ENCODE results near the gene TACR1.
"Not testable (repeated sequence)": the region's sequence is repeated elsewhere in the genome, so short reads cannot be mapped to it uniquely, and the experiment has no call there.

Gene TACR1

GRCh38 chr2:75152243-75152642 lies 47.1 kb downstream of the TACR1 start:
- H3K9me3 ChIP-seq (ENCODE audit: control insufficient read depth in 2 of 2, low read length in 2 of 2); H3K4me1 ChIP-seq (ENCODE audit: control insufficient read depth in 2 of 2, insufficient read depth in 2 of 2, low read length in 2 of 2); H3K9ac ChIP-seq (ENCODE audit: low read depth in 1 of 2, low read length in 2 of 2); H3K4me3 ChIP-seq (ENCODE audit: low read length in 2 of 2); H3K27ac ChIP-seq (ENCODE audit: low read depth in 2 of 2, low read length in 2 of 2); H3K36me3 ChIP-seq (ENCODE audit: control insufficient read depth in 2 of 2, insufficient read depth in 2 of 2, low read length in 2 of 2); H3K27me3 ChIP-seq (ENCODE audit: control insufficient read depth in 2 of 2, insufficient read depth in 2 of 2, low read length in 2 of 2): not testable (repeated sequence)

GRCh38 chr2:75147884-75148283 lies 51.4 kb downstream of the TACR1 start:
- not testable (repeated sequence) for H3K9me3 ChIP-seq (ENCODE audit: control insufficient read depth in 2 of 2, low read length in 2 of 2); H3K27me3 ChIP-seq (ENCODE audit: control insufficient read depth in 2 of 2, insufficient read depth in 2 of 2, low read length in 2 of 2); H3K4me1 ChIP-seq (ENCODE audit: control insufficient read depth in 2 of 2, insufficient read depth in 2 of 2, low read length in 2 of 2); H3K9ac ChIP-seq (ENCODE audit: low read depth in 1 of 2, low read length in 2 of 2); H3K36me3 ChIP-seq (ENCODE audit: control insufficient read depth in 2 of 2, insufficient read depth in 2 of 2, low read length in 2 of 2); H3K4me3 ChIP-seq (ENCODE audit: low read length in 2 of 2); H3K27ac ChIP-seq (ENCODE audit: low read depth in 2 of 2, low read length in 2 of 2)

- Histone ChIP-seq H3K27ac (ENCODE audit: low read depth in 2 of 2, low read length in 2 of 2) (no peak overlapping the region), H3K9me3 (ENCODE audit: control insufficient read depth in 2 of 2, low read length in 2 of 2) (no peaks in the 10 kb centered on the region), H3K27me3 (ENCODE audit: control insufficient read depth in 2 of 2, insufficient read depth in 2 of 2, low read length in 2 of 2) (no peaks in the 10 kb centered on the region)
Observed at GRCh38 chr2:75146606-75147332, 52.6 kb downstream of the TACR1 start.

GRCh38 chr2:75146221-75146605 lies 53.1 kb downstream of the TACR1 start:
- H3K27ac ChIP-seq (ENCODE audit: low read depth in 2 of 2, low read length in 2 of 2); H3K9me3 ChIP-seq (ENCODE audit: control insufficient read depth in 2 of 2, low read length in 2 of 2); H3K36me3 ChIP-seq (ENCODE audit: control insufficient read depth in 2 of 2, insufficient read depth in 2 of 2, low read length in 2 of 2); H3K27me3 ChIP-seq (ENCODE audit: control insufficient read depth in 2 of 2, insufficient read depth in 2 of 2, low read length in 2 of 2); H3K9ac ChIP-seq (ENCODE audit: low read depth in 1 of 2, low read length in 2 of 2); H3K4me3 ChIP-seq (ENCODE audit: low read length in 2 of 2); H3K4me1 ChIP-seq (ENCODE audit: control insufficient read depth in 2 of 2, insufficient read depth in 2 of 2, low read length in 2 of 2): not testable (repeated sequence)

More at GRCh38 chr2:75146606-75147332, 52.6 kb downstream of the TACR1 start:
- Histone ChIP-seq H3K9ac (ENCODE audit: low read depth in 1 of 2, low read length in 2 of 2) (no peak overlapping the region), H3K36me3 (ENCODE audit: control insufficient read depth in 2 of 2, insufficient read depth in 2 of 2, low read length in 2 of 2) (no peaks in the 10 kb centered on the region), H3K4me3 (ENCODE audit: low read length in 2 of 2) (no peak overlapping the region), H3K4me1 (ENCODE audit: control insufficient read depth in 2 of 2, insufficient read depth in 2 of 2, low read length in 2 of 2) (no peaks in the 10 kb centered on the region)

- Histone ChIP-seq H3K9ac (ENCODE audit: low read depth in 1 of 2, low read length in 2 of 2) (no peak overlapping the region), H3K27ac (ENCODE audit: low read depth in 2 of 2, low read length in 2 of 2) (no peak overlapping the region), H3K27me3 (ENCODE audit: control insufficient read depth in 2 of 2, insufficient read depth in 2 of 2, low read length in 2 of 2) (no peaks in the 10 kb centered on the region), H3K36me3 (ENCODE audit: control insufficient read depth in 2 of 2, insufficient read depth in 2 of 2, low read length in 2 of 2) (no peaks in the 10 kb centered on the region), H3K4me1 (ENCODE audit: control insufficient read depth in 2 of 2, insufficient read depth in 2 of 2, low read length in 2 of 2) (no peaks in the 10 kb centered on the region), H3K9me3 (ENCODE audit: control insufficient read depth in 2 of 2, low read length in 2 of 2) (no peaks in the 10 kb centered on the region), H3K4me3 (ENCODE audit: low read length in 2 of 2) (no peak overlapping the region)
Observed at GRCh38 chr2:75142081-75142480, 57.2 kb downstream of the TACR1 start.

GRCh38 chr2:75140288-75140687 lies 59.0 kb downstream of the TACR1 start:
- Histone ChIP-seq H3K27me3 (ENCODE audit: control insufficient read depth in 2 of 2, insufficient read depth in 2 of 2, low read length in 2 of 2) (no peaks in the 10 kb centered on the region), H3K36me3 (ENCODE audit: control insufficient read depth in 2 of 2, insufficient read depth in 2 of 2, low read length in 2 of 2) (no peaks in the 10 kb centered on the region), H3K27ac (ENCODE audit: low read depth in 2 of 2, low read length in 2 of 2) (no peak overlapping the region), H3K9ac (ENCODE audit: low read depth in 1 of 2, low read length in 2 of 2) (no peak overlapping the region), H3K9me3 (ENCODE audit: control insufficient read depth in 2 of 2, low read length in 2 of 2) (no peaks in the 10 kb centered on the region), H3K4me3 (ENCODE audit: low read length in 2 of 2) (no peak overlapping the region), H3K4me1 (ENCODE audit: control insufficient read depth in 2 of 2, insufficient read depth in 2 of 2, low read length in 2 of 2) (no peaks in the 10 kb centered on the region)

- H3K9me3 ChIP-seq (ENCODE audit: control insufficient read depth in 2 of 2, low read length in 2 of 2) = no peaks in the 10 kb centered on the region
- no peak overlapping the region for H3K4me3 ChIP-seq (ENCODE audit: low read length in 2 of 2)
- H3K27ac ChIP-seq (ENCODE audit: low read depth in 2 of 2, low read length in 2 of 2) = no peak overlapping the region
- no peak overlapping the region for H3K9ac ChIP-seq (ENCODE audit: low read depth in 1 of 2, low read length in 2 of 2)
- H3K36me3 ChIP-seq (ENCODE audit: control insufficient read depth in 2 of 2, insufficient read depth in 2 of 2, low read length in 2 of 2) = no peaks in the 10 kb centered on the region
- no peaks in the 10 kb centered on the region for H3K27me3 ChIP-seq (ENCODE audit: control insufficient read depth in 2 of 2, insufficient read depth in 2 of 2, low read length in 2 of 2)
- H3K4me1 ChIP-seq (ENCODE audit: control insufficient read depth in 2 of 2, insufficient read depth in 2 of 2, low read length in 2 of 2) = no peaks in the 10 kb centered on the region
Observed at GRCh38 chr2:75139171-75139570, 60.1 kb downstream of the TACR1 start.

- Histone ChIP-seq H3K4me3 (ENCODE audit: low read length in 2 of 2) (no peak overlapping the region), H3K4me1 (ENCODE audit: control insufficient read depth in 2 of 2, insufficient read depth in 2 of 2, low read length in 2 of 2) (no peaks in the 10 kb centered on the region), H3K36me3 (ENCODE audit: control insufficient read depth in 2 of 2, insufficient read depth in 2 of 2, low read length in 2 of 2) (no peaks in the 10 kb centered on the region), H3K9ac (ENCODE audit: low read depth in 1 of 2, low read length in 2 of 2) (no peak overlapping the region), H3K27me3 (ENCODE audit: control insufficient read depth in 2 of 2, insufficient read depth in 2 of 2, low read length in 2 of 2) (no peaks in the 10 kb centered on the region), H3K9me3 (ENCODE audit: control insufficient read depth in 2 of 2, low read length in 2 of 2) (no peaks in the 10 kb centered on the region), H3K27ac (ENCODE audit: low read depth in 2 of 2, low read length in 2 of 2) (no peak overlapping the region)
Observed at GRCh38 chr2:75138528-75138927, 60.8 kb downstream of the TACR1 start.

- no peaks in the 10 kb centered on the region for H3K36me3 ChIP-seq (ENCODE audit: control insufficient read depth in 2 of 2, insufficient read depth in 2 of 2, low read length in 2 of 2)
- no peak overlapping the region for H3K9ac ChIP-seq (ENCODE audit: low read depth in 1 of 2, low read length in 2 of 2)
- no peak overlapping the region for H3K4me3 ChIP-seq (ENCODE audit: low read length in 2 of 2)
- H3K4me1 ChIP-seq (ENCODE audit: control insufficient read depth in 2 of 2, insufficient read depth in 2 of 2, low read length in 2 of 2) = no peaks in the 10 kb centered on the region
- H3K9me3 ChIP-seq (ENCODE audit: control insufficient read depth in 2 of 2, low read length in 2 of 2) = no peaks in the 10 kb centered on the region
- H3K27ac ChIP-seq (ENCODE audit: low read depth in 2 of 2, low read length in 2 of 2) = no peak overlapping the region
- no peaks in the 10 kb centered on the region for H3K27me3 ChIP-seq (ENCODE audit: control insufficient read depth in 2 of 2, insufficient read depth in 2 of 2, low read length in 2 of 2)
Observed at GRCh38 chr2:75135776-75136400, 63.4 kb downstream of the TACR1 start.

GRCh38 chr2:75134860-75135259 lies 64.5 kb downstream of the TACR1 start:
- no peaks in the 10 kb centered on the region for H3K4me1 ChIP-seq (ENCODE audit: control insufficient read depth in 2 of 2, insufficient read depth in 2 of 2, low read length in 2 of 2)
- no peak overlapping the region for H3K27ac ChIP-seq (ENCODE audit: low read depth in 2 of 2, low read length in 2 of 2)
- H3K27me3 ChIP-seq (ENCODE audit: control insufficient read depth in 2 of 2, insufficient read depth in 2 of 2, low read length in 2 of 2) = no peaks in the 10 kb centered on the region
- no peaks in the 10 kb centered on the region for H3K36me3 ChIP-seq (ENCODE audit: control insufficient read depth in 2 of 2, insufficient read depth in 2 of 2, low read length in 2 of 2)
- no peak overlapping the region for H3K9ac ChIP-seq (ENCODE audit: low read depth in 1 of 2, low read length in 2 of 2)
- no peak overlapping the region for H3K4me3 ChIP-seq (ENCODE audit: low read length in 2 of 2)
- H3K9me3 ChIP-seq (ENCODE audit: control insufficient read depth in 2 of 2, low read length in 2 of 2) = no peaks in the 10 kb centered on the region
